Bronchial epithelial cell (primary cell): ENCODE data around the gene ZNF132. TPM values are rescaled to one million over a fixed set of nuclear protein-coding genes. Genes with fewer than 3 reads are reported as not detected.

Experiments
- DNase-seq: peaks from one replicate; pipeline ENCODE4 v3.0.0-alpha.2; 2010; ENCODE audit warnings: low read depth
- FAIRE-seq: peaks from 2 replicates; lab custom pipeline; 2011; peaks lifted over from hg19 to GRCh38; lab: Jason Lieb, UNC
- H3K27me3 ChIP-seq: 2 replicates; pipeline ENCODE4 v1.5.1; 2011; ENCODE audit warnings: low read length; ENCODE audit not compliant: control insufficient read depth, insufficient read depth
- H3K36me3 ChIP-seq: 2 replicates; pipeline ENCODE4 v1.5.1; 2011; ENCODE audit warnings: low read length; ENCODE audit not compliant: control insufficient read depth, insufficient read depth
- H3K4me3 ChIP-seq: 2 replicates; pipeline ENCODE4 v1.5.1; 2011; ENCODE audit warnings: mild to moderate bottlenecking, low read depth, low read length, control low read depth
- CTCF ChIP-seq: IDR thresholded peaks from 2 replicates; pipeline ENCODE4 v1.5.1; 2011; ENCODE audit warnings: mild to moderate bottlenecking, moderate library complexity, low read length, control low read depth, inconsistent platforms; ENCODE audit not compliant: insufficient read depth, severe bottlenecking
- total RNA-seq: library from RNA; depleted of rRNA; stranded (reverse); fragments of >200 nt; gene quantifications from 2 replicates; pipeline ENCODE4 v1.2.1, GENCODE V29; 2014

Gene ZNF132
- total RNA-seq, 1 donor from 2014 or later = 5.5 TPM

DNA sequence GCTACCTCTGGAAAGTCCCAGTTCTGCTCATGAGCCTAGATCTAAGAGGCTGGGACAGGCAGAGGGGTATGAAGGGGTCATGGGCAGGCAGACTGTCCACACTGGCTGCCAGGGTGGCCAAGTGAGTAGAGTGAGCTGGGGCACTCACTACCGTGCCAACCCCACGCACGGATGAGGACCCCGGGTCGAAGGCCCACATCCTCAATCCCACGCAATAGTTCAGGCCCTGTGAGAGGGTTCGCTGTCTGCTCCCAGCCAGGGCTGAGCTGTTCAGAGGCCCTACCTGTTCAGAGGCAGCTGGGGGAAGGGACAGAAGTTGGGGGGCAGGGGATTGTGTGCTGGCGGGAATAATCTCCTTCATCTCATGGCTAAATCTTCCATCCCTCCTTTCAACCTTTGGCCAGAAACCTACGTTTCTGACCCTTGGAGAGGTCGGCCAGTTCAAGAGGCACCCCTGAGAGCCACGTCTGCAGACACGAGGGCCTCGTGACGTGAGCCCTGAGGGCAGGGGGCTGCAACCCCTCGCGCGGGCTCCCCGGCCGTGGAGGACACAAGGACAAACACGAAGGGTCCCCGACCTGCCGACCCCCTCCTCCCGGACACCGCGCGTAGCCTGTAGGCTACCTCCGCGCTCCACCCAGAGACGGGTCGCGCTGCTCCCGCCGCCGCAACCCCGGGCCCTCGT lies 53.9 kb downstream of the ZNF132 start:
- Histone ChIP-seq H3K36me3 (peaks cover 10% of the 10 kb centered on the region), H3K4me3 (peak overlapping the region; percentile 59), H3K27me3 (no peaks in the 10 kb centered on the region)
- FAIRE-seq = no peak
- no peak for DNase-seq
- TF ChIP-seq CTCF = no peak

- Histone ChIP-seq H3K27me3 (no peaks in the 10 kb centered on the region), H3K4me3 (peak overlapping the region; percentile 59), H3K36me3 (peaks cover 6% of the 10 kb centered on the region)
- FAIRE-seq = no peak
- no peak for TF ChIP-seq CTCF
- no peak for DNase-seq
These were observed 54.6 kb downstream of the ZNF132 start for GRCh38 chr19:58385313-58385890.

DNA sequence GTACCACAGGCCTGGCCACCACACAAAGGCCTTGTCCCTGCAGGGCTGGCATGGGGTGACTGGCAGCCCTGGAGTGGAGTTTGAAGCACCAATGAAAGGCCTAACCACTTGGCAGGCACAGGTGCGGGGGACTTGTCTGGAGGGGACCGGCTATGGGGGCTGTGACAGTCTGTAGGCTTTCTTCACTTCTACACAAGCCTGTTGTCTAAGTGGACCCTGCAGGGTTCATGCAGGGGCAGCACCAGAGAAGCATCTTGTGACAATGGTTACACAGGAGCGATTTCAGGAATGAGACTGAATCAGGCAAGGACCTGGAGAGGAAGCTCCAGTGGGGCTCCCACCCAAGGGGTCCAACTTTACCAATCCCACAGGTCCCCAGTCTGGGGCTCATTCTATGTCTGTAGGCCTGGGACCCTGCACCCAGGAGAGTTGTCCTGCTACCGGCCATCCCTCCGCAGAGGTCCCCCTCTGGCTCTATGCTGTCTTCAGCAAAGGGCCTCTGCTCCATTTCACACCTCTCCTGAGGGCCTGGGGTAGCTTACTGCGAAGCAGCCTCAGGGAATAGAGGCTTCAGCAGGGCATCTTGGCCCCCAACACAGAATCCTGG lies 56.9 kb downstream of the ZNF132 start:
- no peaks in the 10 kb centered on the region for H3K27me3 ChIP-seq
- peaks cover 3% of the 10 kb centered on the region for H3K36me3 ChIP-seq
- no peak overlapping the region for H3K4me3 ChIP-seq
- DNase-seq (no peak), FAIRE-seq (no peak)
- TF ChIP-seq CTCF = no peak

Other genes starting within 250 kb of the ZNF132 start
- 55.8 and 65.8 TPM in 2 replicates for gene ZNF544, start 211.2 kb downstream of the ZNF132 start, total RNA-seq
- 2.3 and 2.4 TPM in 2 replicates for gene ZNF8, start 161.2 kb downstream of the ZNF132 start, total RNA-seq
- gene ERVK3-1, start 134.8 kb downstream of the ZNF132 start, total RNA-seq = 50.7 and 59.2 TPM in 2 replicates
- gene ZSCAN22, start 113.2 kb downstream of the ZNF132 start, total RNA-seq = 1.8 and 2.2 TPM in 2 replicates
- 2.1 and 4.7 TPM in 2 replicates for gene A1BG, start 86.7 kb downstream of the ZNF132 start, total RNA-seq
- gene ZNF497, start 77.4 kb downstream of the ZNF132 start, total RNA-seq = 0.53 and 2.2 TPM in 2 replicates
- 2.4 and 2.6 TPM in 2 replicates for gene ZNF837, start 59.1 kb downstream of the ZNF132 start, total RNA-seq
- 3,518 and 4,823 TPM in 2 replicates for gene RPS5, start 52.9 kb downstream of the ZNF132 start, total RNA-seq
- gene RNF225, start 44.5 kb downstream of the ZNF132 start, total RNA-seq = 0.79 and 1.9 TPM in 2 replicates
- gene ZNF584, start 31.5 kb downstream of the ZNF132 start, total RNA-seq = 8.2 and 9.7 TPM in 2 replicates
- 8.8 and 10.8 TPM in 2 replicates for gene ZNF324B, start 11.5 kb upstream of the ZNF132 start, total RNA-seq
- gene ZNF324, start 26.9 kb upstream of the ZNF132 start, total RNA-seq = 9.7 and 10.5 TPM in 2 replicates
- gene ZNF446, start 36.2 kb upstream of the ZNF132 start, total RNA-seq = 2.4 and 3.7 TPM in 2 replicates
- gene SLC27A5, start 71.8 kb upstream of the ZNF132 start, total RNA-seq = 11.1 and 28.8 TPM in 2 replicates
- 3.4 and 5.1 TPM in 2 replicates for gene ZBTB45, start 79.7 kb upstream of the ZNF132 start, total RNA-seq
- 270 and 277 TPM in 2 replicates for gene TRIM28, start 103.9 kb upstream of the ZNF132 start, total RNA-seq
- 166 and 219 TPM in 2 replicates for gene CHMP2A, start 115.0 kb upstream of the ZNF132 start, total RNA-seq
- gene UBE2M, start 118.5 kb upstream of the ZNF132 start, total RNA-seq = 128 and 159 TPM in 2 replicates
- 14.7 and 17.8 TPM in 2 replicates for gene MZF1, start 133.2 kb upstream of the ZNF132 start, total RNA-seq